ENCODE data around the gene NFAT5.
"Not testable (repeated sequence)": the region's sequence is repeated elsewhere in the genome, so short reads cannot be mapped to it uniquely, and the experiment has no call there.

Gene NFAT5

DNA sequence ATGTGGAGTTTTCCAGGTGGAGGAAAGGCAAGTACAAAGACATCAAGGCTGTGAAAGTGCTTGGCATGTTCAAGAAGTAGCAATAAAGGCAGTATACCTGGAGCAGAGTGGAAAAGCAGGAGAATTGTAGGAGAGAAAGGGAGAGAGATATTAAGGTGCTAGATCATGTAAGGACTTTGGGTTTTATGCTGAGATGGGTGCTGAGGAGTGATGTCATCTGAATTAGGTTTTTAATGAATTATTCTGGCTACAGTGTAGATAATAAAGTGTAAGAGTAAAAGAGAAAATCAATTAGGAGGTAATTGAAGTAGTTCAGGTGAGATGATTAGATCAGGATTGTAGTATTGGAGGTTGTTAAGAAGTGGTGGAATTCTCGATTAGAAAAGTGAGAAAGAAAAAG lies 34.0 kb downstream of the NFAT5 start:
- no peak for DNase-seq

DNA sequence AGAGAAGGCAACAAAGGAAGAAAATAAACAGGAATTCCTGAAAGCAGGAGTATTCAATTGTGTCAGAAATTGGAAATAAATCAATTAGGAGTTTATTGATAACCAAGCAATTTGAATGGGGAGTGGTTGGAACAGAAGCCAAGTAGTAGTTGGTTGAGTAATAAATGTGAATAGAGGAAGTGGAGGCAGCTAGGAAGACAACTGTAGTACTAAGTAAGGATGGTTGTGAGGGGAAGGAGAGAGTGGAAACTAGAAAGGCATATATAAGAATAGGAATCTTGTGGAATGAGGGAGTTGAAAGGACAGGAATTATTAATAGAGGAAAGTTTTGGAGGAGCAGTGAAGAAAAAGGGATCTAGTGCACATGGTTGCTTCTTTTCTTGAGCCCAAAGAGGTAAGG lies 34.4 kb downstream of the NFAT5 start:
- DNase-seq, result no peak

DNA sequence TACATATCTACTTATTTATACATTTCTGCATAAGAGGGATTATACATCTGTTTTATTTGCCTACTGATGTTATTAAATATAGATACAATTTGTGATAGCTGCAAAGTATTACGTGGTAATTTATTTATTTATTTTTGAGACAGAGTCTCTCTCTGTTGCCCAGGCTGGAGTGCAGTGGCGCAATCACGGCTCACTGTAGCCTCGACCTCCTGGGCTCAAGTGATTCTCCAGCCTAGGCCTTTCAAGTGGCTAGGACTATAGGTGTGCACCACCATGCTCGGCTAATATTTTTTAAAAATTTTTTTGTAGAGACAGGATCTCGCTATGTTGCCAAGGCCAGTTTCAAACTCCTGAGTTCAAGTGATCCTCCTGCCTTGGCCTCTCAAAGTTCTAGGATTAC lies 35.5 kb downstream of the NFAT5 start:
- DNase-seq, result no peak

DNA sequence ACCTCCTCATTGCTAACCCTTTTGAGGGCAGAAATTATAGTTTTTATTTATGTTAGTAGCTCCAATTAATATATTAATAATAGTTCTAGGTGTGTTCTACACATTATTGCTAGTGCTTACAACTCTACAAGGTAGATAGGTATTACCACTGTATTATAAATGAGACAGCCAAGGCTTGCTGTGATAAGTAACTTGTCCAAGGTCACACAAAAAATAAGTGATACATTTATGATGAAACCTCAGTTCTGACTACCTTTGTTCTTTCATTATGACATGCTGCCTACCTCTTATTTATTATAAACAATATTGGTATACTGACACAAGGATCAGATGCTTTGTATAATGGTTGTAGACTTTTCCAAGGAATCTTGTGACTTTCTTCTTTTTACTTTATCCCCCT lies 41.2 kb downstream of the NFAT5 start:
- no peak for DNase-seq

DNA sequence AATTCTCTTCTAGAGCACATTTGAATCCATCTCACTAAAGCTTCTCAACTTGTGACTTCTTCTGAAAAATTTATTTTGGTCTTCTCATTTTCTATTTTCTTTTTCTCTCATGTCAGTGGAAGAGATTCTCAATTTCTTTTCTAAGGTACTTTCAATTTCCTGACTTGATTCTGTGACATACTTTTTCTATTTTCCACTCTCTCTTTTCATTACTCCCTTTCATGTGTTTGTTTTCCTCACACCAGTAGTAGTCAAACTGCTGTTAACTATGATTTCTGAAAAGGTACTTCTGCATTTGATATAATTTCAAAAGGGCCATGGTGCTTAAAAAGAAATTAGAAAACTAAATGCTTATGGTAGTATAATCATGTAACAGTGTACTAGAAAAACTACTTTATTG lies 41.9 kb downstream of the NFAT5 start:
- DNase-seq, result no peak

GRCh38 chr16:69610356-69610755 lies 44.6 kb downstream of the NFAT5 start:
- DNase-seq, result no peak

- no peak for DNase-seq
Observed at GRCh38 chr16:69611103-69611640, 45.4 kb downstream of the NFAT5 start.

DNA sequence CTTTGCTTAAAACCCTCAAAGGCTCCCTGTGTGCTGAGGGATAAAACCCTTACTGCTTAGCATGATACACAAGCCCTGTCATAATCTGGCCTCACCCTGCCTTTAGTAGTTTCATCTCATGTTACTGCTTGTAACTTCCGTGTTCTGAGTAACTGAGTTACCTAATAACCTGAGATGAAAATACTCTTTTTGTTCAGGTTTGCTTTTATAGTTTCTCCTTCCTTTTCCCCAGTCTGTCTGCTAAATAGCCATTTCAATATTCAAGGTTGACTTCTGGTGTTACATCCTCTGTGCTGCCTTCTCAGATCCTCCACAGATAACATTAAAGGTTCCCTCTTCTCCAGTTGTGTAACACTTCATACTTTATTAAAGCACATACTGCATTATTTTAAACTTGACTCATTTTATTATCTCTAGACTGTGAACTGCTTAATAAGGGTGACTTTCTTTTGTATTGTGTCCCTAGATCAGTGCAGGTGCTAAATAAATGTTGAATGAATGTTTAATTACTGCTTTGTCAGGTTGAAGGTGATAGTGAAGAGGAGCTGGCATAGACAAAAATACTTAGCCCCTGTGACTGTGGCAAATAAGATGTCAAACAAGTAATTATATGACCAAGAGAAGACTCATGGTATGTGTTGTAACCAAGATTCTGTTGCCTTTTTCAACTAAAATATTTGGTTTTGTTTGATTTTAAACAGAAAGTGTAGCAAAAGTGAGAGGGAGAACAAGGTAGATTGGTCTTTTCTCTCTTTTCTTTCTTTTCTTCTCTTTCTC lies 47.8 kb downstream of the NFAT5 start:
- peak; percentile 21 for DNase-seq

DNA sequence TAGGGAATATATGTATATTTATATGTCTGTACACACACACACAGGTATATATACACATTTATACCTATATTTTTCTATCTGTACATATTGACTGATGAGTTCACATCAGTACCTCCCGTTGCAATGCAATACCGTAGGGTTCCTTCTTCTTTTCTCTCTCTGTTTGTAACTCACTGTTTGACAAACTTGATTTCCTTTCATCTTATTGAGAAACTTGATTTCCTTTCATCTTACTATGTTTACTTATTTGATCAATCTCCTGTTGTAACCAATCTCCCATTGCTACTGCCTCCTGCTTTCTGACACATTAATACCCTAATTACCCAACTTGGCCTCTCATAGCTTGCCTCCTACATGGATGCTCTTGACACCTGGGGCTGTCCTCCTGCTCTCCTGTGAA lies 49.8 kb downstream of the NFAT5 start:
- no peak for DNase-seq

GRCh38 chr16:69616082-69616481 lies 50.3 kb downstream of the NFAT5 start:
- DNase-seq, result no peak

DNA sequence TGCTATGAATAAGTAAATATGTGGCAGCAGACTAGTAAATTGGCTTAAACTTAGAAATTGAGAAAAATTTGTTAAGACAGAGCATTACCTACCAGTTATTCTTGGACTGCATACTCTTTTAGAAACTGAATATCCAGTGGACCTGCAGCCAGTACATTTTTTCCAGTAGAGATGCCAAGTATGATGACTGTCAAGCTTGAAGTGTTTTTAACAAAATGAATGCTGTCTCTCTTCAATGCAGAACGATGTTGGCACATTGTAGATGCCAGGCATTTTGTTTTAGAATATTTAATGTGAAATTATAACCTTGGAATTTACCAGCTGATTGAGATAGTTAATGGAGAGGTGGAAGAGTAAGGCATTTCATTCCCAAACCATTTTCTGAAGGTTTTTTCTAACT lies 52.5 kb downstream of the NFAT5 start:
- DNase-seq, result no peak

GRCh38 chr16:69618721-69619120 lies 53.0 kb downstream of the NFAT5 start:
- no peak for DNase-seq

GRCh38 chr16:69619514-69619913 lies 53.7 kb downstream of the NFAT5 start:
- no peak for DNase-seq

GRCh38 chr16:69620573-69620972 lies 54.8 kb downstream of the NFAT5 start:
- DNase-seq, result no peak

DNA sequence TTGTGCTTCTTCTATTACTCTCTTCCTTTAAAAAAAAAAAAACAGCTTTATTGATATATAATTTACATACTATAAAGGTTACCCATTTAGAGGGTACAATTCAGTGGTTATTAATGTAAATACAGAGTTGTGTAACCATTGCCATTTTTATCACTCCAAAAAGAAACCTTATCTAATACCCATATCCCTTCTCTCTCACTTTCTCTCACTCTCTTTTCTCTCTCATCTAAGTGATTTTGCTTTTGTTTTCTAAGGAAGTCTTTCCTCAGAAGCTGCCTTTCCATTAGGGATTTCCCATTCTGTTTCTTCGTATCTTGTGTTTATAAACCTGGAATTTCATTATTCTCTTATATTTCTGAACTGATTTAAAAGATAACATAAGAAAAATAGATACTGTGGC lies 55.5 kb downstream of the NFAT5 start:
- no peak for DNase-seq

GRCh38 chr16:69626256-69626655 lies 60.5 kb downstream of the NFAT5 start:
- no peak for DNase-seq

- no peak for DNase-seq
Observed at GRCh38 chr16:69632828-69633227, 67.1 kb downstream of the NFAT5 start.

DNA sequence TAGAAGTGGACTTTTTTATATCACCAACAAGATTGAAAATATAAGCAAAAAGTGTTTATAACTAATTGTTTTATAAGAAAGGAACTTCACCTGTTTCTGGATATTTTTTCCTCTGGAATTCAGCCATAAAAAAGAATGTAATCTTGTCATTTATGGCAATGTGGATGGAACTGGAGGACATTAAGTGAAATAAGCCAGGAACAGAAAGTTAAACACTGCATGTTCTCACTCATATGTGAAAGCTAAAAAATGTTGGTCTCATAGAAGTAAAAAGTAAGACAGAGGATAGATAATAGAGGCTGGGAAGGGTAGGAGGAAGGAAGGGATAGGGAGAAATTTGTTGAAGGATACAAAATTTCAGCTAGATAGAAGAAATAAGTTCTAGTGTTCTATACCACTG lies 67.6 kb downstream of the NFAT5 start:
- no peak for DNase-seq

DNA sequence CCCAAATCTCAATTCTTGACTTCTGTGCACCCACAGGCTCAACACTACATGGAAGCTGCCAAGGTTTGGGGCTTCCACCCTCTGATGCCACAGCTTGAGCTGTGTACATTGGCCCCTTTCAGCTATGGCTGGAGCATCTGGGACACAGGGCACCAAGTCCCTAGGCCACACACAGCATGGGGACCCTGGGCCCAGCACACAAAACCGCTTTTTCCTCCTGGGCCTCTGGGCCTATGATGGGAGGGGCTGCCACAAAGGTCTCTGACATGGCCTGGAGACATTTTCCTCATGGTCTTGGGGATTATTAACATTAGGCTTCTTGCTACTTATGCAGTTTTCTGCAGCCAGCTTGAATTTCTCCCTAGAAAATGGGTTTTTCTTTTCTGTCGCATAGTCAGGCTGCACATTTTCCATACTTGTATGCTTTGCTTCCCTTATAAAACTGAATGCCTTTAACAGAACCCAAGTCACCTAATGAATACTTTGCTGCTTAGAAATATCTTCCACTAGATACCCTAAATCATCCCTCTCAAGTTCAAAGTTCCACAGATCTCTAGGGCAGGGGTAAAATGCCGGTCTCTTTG lies 70.9 kb downstream of the NFAT5 start:
- DNase-seq, result not testable (repeated sequence)

GRCh38 chr16:69637206-69637865 lies 71.6 kb downstream of the NFAT5 start:
- DNase-seq, result not testable (repeated sequence)

DNA sequence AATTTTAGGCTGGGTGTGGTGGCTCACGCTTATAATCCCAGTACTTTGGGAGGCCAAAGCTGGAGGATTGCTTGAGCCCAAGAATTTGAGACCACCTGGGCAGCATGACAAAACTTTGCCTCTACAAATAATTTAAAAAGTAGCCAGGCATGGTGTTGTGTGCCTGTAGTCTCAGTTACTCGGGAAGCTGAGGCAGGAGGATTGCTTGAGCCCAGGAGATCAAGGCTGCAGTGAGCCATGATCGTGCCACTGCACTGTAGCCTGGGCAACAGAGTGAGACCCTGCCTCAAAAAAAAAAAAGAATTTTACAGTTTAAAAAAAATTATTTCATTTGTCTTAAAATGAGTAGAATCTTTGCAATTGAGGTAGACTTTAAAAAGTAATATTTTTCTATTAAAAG lies 78.2 kb downstream of the NFAT5 start:
- DNase-seq, result not testable (repeated sequence)

DNA sequence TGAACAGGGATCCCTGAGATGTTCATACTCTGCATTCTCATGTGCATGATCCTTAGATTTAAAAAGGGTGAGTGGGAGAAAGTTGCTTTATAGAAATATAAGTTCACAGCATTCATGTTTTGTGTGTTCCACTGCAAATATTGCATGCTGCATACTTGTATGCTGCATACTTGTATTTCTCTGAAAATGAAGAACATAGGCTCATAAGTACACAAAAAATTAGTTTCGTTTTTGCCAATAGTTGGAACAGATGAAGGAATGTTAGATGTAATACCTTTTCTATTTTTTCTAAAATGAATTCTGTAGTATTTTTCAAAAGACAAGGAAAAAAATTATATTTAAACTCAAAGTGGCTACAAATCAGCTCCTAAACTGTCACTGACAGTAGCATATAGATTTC lies 79.0 kb downstream of the NFAT5 start:
- no peak for DNase-seq

DNA sequence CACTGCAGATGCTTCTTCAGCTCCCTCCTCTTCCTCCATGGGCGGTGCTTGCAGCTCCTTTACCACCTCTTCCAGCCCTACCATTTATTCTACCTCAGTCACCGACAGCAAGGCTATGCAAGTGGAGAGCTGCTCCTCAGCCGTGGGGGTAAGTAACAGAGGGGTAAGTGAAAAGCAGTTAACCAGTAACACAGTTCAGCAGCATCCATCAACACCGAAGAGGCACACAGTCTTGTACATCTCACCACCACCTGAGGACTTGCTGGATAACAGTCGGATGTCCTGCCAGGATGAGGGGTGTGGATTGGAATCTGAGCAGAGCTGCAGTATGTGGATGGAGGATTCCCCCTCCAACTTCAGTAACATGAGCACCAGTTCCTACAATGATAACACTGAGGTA lies 81.3 kb downstream of the NFAT5 start:
- no peak for DNase-seq

- DNase-seq, result no peak
Observed at GRCh38 chr16:69651217-69651616, 85.5 kb downstream of the NFAT5 start.
